Stimulated activated memory B cell treated with anti-CD40 and anti-IgM and Interleukin-4, amounts not matched to agents 10 μg/mL and 1 μg/mL and 100 μg/mL, for 72 hours (primary cell): ENCODE results near the gene SS18L1.
A peak's percentile ranks its signal among the peaks of the same experiment; 100 is the strongest.
"Not testable (repeated sequence)": the region's sequence is repeated elsewhere in the genome, so short reads cannot be mapped to it uniquely, and the experiment has no call there.

Experiments
- ATAC-seq: fragments of 150-1000 bp; cut with Tn5 transposase; 2 replicates; pipeline ENCODE4 v1.10.0; 2021
- H3K27ac Mint-ChIP-seq: one replicate; pipeline ENCODE4 v1.8.0; 2022; ENCODE audit warnings: mild to moderate bottlenecking, mixed read lengths
- H3K27me3 Mint-ChIP-seq: one replicate; pipeline ENCODE4 v1.8.0; 2022; ENCODE audit warnings: mixed read lengths
- H3K36me3 Mint-ChIP-seq: one replicate; pipeline ENCODE4 v1.8.0; 2022; ENCODE audit warnings: mixed read lengths
- H3K4me1 Mint-ChIP-seq: one replicate; pipeline ENCODE4 v1.8.0; 2022; ENCODE audit warnings: mixed read lengths
- H3K4me3 Mint-ChIP-seq: one replicate; pipeline ENCODE4 v1.8.0; 2022; ENCODE audit warnings: mild to moderate bottlenecking, moderate library complexity, mixed read lengths
- H3K9me3 Mint-ChIP-seq: one replicate; pipeline ENCODE4 v1.8.0; 2022; ENCODE audit warnings: mixed read lengths

SS18L1 gene

GRCh38 chr20:62143081-62143956 lies at the start of gene SS18L1, which contains the start of gene PSMA7:
Gene SS18L1, plus strand, starts transcription at chr20:62143769. Its CDS starts 52 bp downstream, at chr20:62143821.
Gene PSMA7, minus strand, starts transcription at chr20:62143394. Its CDS starts 91 bp downstream, at chr20:62143303.
- H3K27me3 Mint-ChIP-seq: no peaks in the 10 kb centered on the region
- ATAC-seq: peak; percentile 95
- peak within 1 kb of the TSS; percentile 87 for H3K4me3 Mint-ChIP-seq
- peak within 1 kb of the TSS; percentile 85 for H3K27ac Mint-ChIP-seq
- H3K36me3 Mint-ChIP-seq: peaks cover 18% of the 10 kb centered on the region
- H3K4me1 Mint-ChIP-seq: peaks cover 53% of the 10 kb centered on the region
- no peaks in the 10 kb centered on the region for H3K9me3 Mint-ChIP-seq

- Mint-ChIP-seq H3K9me3 (peaks cover 13% of the 10 kb centered on the region), H3K36me3 (peaks cover 8% of the 10 kb centered on the region), H3K4me1 (no peaks in the 10 kb centered on the region), H3K27ac (no peak overlapping the region), H3K27me3 (peaks cover 74% of the 10 kb centered on the region), H3K4me3 (no peak overlapping the region)
- ATAC-seq: no peak
Observed at GRCh38 chr20:62096421-62097380, 46.9 kb upstream of the SS18L1 start.

GRCh38 chr20:62097881-62098407 lies 45.6 kb upstream of the SS18L1 start:
- Mint-ChIP-seq H3K36me3 (peaks cover 8% of the 10 kb centered on the region), H3K4me1 (no peaks in the 10 kb centered on the region), H3K4me3 (no peak overlapping the region), H3K9me3 (peaks cover 9% of the 10 kb centered on the region), H3K27ac (no peak overlapping the region), H3K27me3 (peaks cover 72% of the 10 kb centered on the region)
- ATAC-seq: peak; percentile 31

GRCh38 chr20:62101078-62101477 lies 42.5 kb upstream of the SS18L1 start:
- no peak overlapping the region for H3K27ac Mint-ChIP-seq
- no peak overlapping the region for H3K4me3 Mint-ChIP-seq
- H3K27me3 Mint-ChIP-seq: peaks cover 97% of the 10 kb centered on the region
- H3K9me3 Mint-ChIP-seq: peaks cover 25% of the 10 kb centered on the region
- no peak for ATAC-seq
- no peaks in the 10 kb centered on the region for H3K4me1 Mint-ChIP-seq
- H3K36me3 Mint-ChIP-seq: peaks cover 32% of the 10 kb centered on the region

- peaks cover 82% of the 10 kb centered on the region for H3K27me3 Mint-ChIP-seq
- ATAC-seq: no peak
- H3K4me1 Mint-ChIP-seq: no peaks in the 10 kb centered on the region
Observed at GRCh38 chr20:62103508-62104233, 39.9 kb upstream of the SS18L1 start.

GRCh38 chr20:62104234-62104789 lies 39.3 kb upstream of the SS18L1 start:
- H3K36me3 Mint-ChIP-seq: peaks cover 47% of the 10 kb centered on the region
- H3K4me1 Mint-ChIP-seq: no peaks in the 10 kb centered on the region
- H3K27me3 Mint-ChIP-seq: peaks cover 76% of the 10 kb centered on the region
- peaks cover 47% of the 10 kb centered on the region for H3K9me3 Mint-ChIP-seq
- ATAC-seq: no peak
- H3K27ac Mint-ChIP-seq: no peak overlapping the region
- no peak overlapping the region for H3K4me3 Mint-ChIP-seq

More at GRCh38 chr20:62103508-62104233, 39.9 kb upstream of the SS18L1 start:
- peaks cover 47% of the 10 kb centered on the region for H3K36me3 Mint-ChIP-seq
- no peak overlapping the region for H3K4me3 Mint-ChIP-seq
- H3K27ac Mint-ChIP-seq: no peak overlapping the region
- peaks cover 41% of the 10 kb centered on the region for H3K9me3 Mint-ChIP-seq

- Mint-ChIP-seq H3K27ac (no peak overlapping the region), H3K36me3 (peaks cover 48% of the 10 kb centered on the region), H3K27me3 (peaks cover 70% of the 10 kb centered on the region), H3K4me1 (no peaks in the 10 kb centered on the region), H3K9me3 (peaks cover 48% of the 10 kb centered on the region), H3K4me3 (no peak overlapping the region)
- no peak for ATAC-seq
Observed at GRCh38 chr20:62104791-62105345, 38.7 kb upstream of the SS18L1 start.

GRCh38 chr20:62105592-62105991 lies 38.0 kb upstream of the SS18L1 start:
- H3K4me3 Mint-ChIP-seq: no peak overlapping the region
- H3K9me3 Mint-ChIP-seq: peaks cover 51% of the 10 kb centered on the region
- peaks cover 63% of the 10 kb centered on the region for H3K27me3 Mint-ChIP-seq
- ATAC-seq: no peak
- H3K36me3 Mint-ChIP-seq: peaks cover 53% of the 10 kb centered on the region
- H3K27ac Mint-ChIP-seq: no peak overlapping the region
- H3K4me1 Mint-ChIP-seq: no peaks in the 10 kb centered on the region

GRCh38 chr20:62111148-62111547 lies 32.4 kb upstream of the SS18L1 start:
- Mint-ChIP-seq H3K36me3 (peaks cover 39% of the 10 kb centered on the region), H3K4me3 (no peak overlapping the region), H3K27ac (no peak overlapping the region), H3K27me3 (peaks cover 40% of the 10 kb centered on the region), H3K4me1 (no peaks in the 10 kb centered on the region), H3K9me3 (peaks cover 52% of the 10 kb centered on the region)
- ATAC-seq: no peak

GRCh38 chr20:62112368-62112767 lies 31.2 kb upstream of the SS18L1 start:
- ATAC-seq: no peak
- no peaks in the 10 kb centered on the region for H3K4me1 Mint-ChIP-seq
- peaks cover 47% of the 10 kb centered on the region for H3K9me3 Mint-ChIP-seq
- H3K36me3 Mint-ChIP-seq: peaks cover 32% of the 10 kb centered on the region
- no peak overlapping the region for H3K27ac Mint-ChIP-seq
- no peak overlapping the region for H3K4me3 Mint-ChIP-seq
- H3K27me3 Mint-ChIP-seq: peaks cover 30% of the 10 kb centered on the region

GRCh38 chr20:62114894-62115293 lies 28.7 kb upstream of the SS18L1 start:
- Mint-ChIP-seq H3K27ac (no peak overlapping the region), H3K36me3 (peaks cover 22% of the 10 kb centered on the region), H3K4me3 (no peak overlapping the region), H3K27me3 (peaks cover 30% of the 10 kb centered on the region), H3K4me1 (no peaks in the 10 kb centered on the region), H3K9me3 (peaks cover 29% of the 10 kb centered on the region)
- ATAC-seq: no peak

- Mint-ChIP-seq H3K36me3 (peaks cover 16% of the 10 kb centered on the region), H3K27me3 (peaks cover 30% of the 10 kb centered on the region), H3K9me3 (peaks cover 23% of the 10 kb centered on the region)
- H3K27ac Mint-ChIP-seq, ATAC-seq, H3K4me3 Mint-ChIP-seq, H3K4me1 Mint-ChIP-seq: not testable (repeated sequence)
Observed at GRCh38 chr20:62115800-62116407, 27.7 kb upstream of the SS18L1 start.

- peaks cover 30% of the 10 kb centered on the region for H3K27me3 Mint-ChIP-seq
- H3K4me1 Mint-ChIP-seq: peaks cover 7% of the 10 kb centered on the region
- no peak overlapping the region for H3K27ac Mint-ChIP-seq
Observed at GRCh38 chr20:62116558-62117361, 26.8 kb upstream of the SS18L1 start.

More at GRCh38 chr20:62116558-62117361, 26.8 kb upstream of the SS18L1 start:
- H3K9me3 Mint-ChIP-seq: peaks cover 19% of the 10 kb centered on the region
- H3K36me3 Mint-ChIP-seq: peaks cover 11% of the 10 kb centered on the region
- ATAC-seq: no peak
- no peak overlapping the region for H3K4me3 Mint-ChIP-seq
